GM19351 (cell line): ENCODE data around the gene ADGRG3.

Experiments used
- ATAC-seq: cut with Tn5 transposase; IDR thresholded peaks from one replicate; pipeline ENCODE4 v1.9.1; 2021; ENCODE audit warnings: mild to moderate bottlenecking, moderate library complexity; ENCODE audit not compliant: unreplicated experiment

ADGRG3 gene

DNA sequence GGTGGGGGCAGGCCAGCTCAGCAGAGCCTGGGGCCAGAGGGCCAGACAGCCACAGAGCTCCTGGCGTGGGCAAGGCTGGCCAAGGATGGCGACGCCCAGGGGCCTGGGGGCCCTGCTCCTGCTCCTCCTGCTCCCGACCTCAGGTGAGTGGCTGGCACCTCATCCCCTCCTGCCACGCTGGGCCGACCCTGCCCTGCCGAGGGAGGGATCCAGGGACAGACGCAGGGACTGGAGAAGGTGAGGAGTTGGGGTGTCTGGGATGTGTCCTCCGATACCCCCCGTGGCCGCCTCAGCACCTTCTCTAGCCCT, at the start of gene ADGRG3:
Gene ADGRG3 (plus strand): TSS at position 44 of the 309 bp plus-strand sequence. CDS start 42 bp downstream, at position 86.
- no peak for ATAC-seq

- no peak for ATAC-seq
Measured at GRCh38 chr16:57619133-57619605, 48.9 kb upstream of the ADGRG3 start.

DNA sequence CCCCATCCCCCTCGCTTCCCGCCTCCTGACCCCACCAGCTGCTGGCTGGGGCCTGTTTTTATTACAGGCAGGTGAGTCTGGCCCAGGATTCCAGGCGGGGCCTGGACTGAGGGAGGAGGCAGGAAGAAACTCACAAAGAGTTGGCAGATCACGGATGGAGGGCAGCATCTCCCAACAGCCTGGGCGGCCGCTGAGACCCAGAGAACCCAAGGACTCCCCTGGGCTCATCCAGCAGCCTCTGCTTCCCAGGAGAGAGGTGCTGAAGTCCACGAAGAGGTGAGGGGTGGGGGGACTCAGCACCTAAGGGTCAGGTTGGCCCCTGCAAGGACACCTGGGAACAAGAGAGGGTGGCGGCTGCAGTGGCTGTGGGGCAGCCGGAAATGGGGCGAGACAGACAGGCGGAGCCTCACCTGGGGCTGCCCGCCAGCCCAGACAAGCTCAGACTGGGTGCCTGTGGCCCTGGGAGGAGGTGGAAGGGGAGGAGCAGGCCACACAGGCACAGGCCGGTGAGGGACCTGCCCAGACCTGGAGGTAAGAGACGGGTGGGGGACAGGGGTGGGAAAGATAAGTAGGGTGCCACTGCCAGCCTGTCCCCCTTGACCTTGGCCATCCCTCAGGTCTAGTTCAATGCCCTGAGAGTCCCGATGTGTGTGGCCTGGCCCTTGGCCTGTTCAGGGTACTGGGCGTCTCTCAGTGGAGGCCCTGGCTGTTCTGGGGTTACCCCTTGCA, 48.3 kb upstream of the ADGRG3 start:
- ATAC-seq, result no peak

- ATAC-seq, result no peak
Measured at GRCh38 chr16:57620335-57621231, 47.5 kb upstream of the ADGRG3 start.

DNA sequence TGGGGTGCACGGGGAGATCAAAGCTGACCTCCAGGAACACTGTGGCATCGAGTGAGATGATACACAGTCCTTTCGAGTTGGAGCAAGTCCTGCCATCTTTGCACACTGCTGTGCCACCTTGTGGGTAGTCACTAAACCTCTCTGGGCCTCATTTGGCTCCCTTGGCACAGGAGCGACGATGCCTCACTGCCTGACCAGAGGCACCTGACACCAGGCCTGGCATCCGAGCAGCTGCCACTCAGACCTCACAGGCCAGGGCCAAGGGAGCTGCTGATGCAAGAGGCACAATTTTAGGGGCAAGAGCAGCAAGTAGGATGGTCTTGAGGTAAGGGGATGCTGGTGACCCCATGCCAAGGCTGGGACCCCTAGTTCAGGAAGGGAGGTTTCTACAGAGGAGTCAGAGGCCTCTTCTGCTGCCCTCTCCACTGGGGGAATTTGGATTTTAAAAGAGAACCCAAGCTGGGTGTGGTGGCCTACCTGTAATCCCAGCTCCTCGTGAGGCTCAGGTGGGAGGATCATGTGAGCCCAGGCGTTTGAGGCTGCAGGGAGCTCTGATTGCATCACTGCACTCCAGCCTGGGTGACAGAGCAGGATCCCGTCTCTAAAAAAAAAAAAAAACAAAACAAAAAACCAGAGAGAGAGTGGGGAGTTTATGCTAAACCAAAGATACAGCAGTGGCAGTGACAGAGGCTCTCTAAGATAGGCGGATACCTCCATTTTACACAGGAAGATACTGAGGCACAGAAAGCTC, 46.4 kb upstream of the ADGRG3 start:
- no peak for ATAC-seq

DNA sequence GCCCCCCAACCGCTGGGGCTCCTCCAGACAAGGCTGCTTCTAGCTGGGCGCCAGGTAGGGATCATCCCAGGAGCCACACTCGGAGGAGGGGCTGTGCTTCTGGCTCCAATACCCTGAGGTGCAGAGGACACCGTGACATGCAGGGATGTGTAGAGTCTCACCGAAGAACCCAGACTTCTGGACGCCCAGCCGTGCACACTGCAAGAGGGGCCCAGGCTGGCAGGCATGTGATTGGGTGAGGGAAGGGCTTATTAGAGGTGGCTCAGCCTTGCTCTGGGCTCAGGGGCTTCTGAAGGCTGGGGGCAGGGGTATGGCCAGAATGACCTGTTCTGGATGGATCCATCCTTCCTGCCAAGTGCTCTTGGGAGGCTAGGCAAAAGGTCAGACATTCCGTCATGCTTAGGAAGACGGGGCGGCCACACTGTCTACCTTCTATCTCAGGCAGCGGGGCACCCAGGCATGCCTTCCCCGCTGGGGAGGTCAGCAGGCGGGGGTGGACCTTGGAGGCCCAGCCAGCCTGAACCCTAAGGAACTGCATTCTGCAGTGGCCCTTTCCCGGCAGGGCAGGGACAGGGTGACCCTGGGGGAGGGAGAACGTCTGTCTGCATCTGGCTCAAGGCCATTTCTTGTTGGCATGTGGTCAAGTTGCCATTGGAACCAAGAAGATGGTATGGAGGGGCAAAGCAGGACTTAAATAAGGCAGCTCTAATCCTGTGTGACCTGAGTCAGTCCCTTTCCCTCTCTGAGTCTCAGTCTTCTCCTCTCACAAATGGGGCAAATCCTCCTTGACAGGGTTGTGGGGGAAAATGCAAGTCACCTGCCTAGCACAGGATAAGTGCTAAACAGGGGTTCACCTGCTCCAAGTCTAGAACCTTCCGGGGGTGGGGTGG, 45.5 kb upstream of the ADGRG3 start:
- ATAC-seq, result no peak

DNA sequence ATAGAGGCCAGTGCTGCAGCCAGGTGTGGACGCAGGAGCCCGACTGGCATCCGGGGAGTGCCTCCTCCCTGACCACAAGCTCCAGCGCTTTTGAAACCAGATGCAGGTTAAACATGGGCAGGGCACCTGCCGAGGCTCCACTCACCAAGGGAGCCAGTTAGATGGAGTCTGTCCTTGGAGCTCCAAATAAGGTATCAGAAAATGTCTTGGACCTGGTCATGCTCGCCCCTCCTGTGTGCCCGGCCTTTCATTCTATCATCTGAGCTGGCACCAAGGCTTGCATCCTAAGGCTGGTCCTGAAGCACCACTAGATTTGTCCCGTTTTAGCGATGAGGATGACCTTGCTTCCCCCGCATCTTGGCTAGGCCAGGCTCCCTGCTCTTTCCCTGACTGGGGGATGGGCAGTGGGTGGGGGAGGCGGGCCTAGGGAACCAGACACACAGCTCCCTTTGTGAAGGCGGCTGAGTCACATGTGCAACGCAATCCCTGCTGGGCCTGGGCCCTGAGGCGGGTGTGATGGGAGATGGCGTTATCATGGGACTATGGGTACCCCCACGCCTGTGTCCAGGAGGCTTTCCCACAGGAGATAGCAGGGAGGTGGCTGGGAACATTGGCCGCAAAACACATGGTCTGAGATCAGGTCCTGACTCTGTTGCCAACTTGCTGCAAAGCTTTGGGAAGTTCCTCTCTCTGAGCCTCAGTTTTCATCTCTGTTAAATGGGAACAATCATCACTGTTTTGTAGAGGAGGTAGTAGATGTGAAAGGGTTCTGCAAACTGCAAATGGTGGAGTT, 44.7 kb upstream of the ADGRG3 start:
- no peak for ATAC-seq

GRCh38 chr16:57624044-57624688, 43.9 kb upstream of the ADGRG3 start:
- ATAC-seq, result no peak

GRCh38 chr16:57624806-57625500, 43.2 kb upstream of the ADGRG3 start:
- ATAC-seq, result no peak

GRCh38 chr16:57626420-57627170, 41.5 kb upstream of the ADGRG3 start:
- no peak for ATAC-seq

- no peak for ATAC-seq
Measured at GRCh38 chr16:57627184-57627871, 40.8 kb upstream of the ADGRG3 start.

DNA sequence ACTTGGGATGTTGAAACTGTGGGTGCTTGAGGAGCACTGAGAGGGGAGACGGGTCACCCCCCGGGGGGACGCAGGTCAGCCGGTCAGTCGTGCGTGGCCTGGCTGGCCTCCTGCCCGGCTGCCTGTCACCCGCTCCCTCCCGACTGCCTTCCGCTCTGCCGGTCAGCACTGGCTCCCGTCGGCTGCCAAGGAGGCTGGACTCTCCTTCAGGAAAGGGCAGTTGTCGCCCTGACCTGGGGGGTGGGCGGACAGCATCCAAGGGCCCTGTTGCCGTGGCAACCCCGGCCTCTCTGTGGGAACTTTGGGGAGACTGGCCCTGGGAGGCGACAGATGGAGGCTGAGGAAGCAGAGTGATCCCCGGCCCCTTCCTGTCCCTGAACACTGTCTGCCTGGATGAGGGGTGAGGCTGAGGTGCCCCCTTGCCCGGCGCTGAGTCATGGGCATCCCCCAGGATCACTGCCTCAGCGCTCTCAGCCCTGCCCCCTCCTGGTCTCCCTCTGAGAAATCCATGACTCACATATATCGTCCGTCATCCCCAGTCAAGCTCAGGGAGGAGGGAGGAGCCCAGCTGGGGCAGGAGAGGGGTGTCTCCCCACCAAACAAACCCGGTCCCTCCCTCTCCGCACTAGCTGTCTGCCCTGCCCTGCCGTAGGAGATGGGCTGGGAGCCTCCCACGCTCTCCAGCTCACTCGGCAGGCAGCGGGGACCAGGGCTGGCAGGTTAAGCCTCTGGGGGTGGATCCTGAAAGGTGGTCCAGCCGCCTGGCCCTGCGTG, 39.9 kb upstream of the ADGRG3 start, which contains the start of gene ADGRG1:
Gene ADGRG1 (plus strand): TSS at position 623 of the 774 bp plus-strand sequence. CDS start 21,658 bp downstream, outside the sequence.
- no peak for ATAC-seq

DNA sequence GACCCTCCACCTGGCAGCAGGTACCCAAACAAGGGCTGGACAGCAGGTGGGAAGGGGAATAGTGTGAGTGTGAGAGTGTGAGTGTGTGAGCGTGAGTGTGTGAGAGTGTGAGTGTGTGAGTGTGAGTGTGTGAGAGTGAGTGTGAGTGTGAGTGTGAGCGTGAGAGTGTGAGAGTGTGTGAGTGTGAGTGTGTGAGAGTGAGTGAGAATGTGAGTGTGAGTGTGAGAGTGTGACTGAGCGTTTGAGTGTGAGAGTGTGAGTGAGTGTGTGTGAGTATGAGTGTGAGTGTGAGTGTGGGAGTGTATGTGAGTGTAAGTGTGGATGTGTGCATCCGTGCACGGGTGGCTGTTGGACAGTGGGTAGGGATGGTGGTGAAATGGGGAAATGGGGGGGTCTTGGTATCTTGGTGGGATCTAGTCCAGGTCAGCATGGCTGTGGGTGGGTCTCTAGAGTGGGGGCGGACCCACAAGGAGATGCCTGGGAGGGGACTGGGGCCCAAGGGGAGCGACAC, 39.3 kb upstream of the ADGRG3 start:
- no peak for ATAC-seq

DNA sequence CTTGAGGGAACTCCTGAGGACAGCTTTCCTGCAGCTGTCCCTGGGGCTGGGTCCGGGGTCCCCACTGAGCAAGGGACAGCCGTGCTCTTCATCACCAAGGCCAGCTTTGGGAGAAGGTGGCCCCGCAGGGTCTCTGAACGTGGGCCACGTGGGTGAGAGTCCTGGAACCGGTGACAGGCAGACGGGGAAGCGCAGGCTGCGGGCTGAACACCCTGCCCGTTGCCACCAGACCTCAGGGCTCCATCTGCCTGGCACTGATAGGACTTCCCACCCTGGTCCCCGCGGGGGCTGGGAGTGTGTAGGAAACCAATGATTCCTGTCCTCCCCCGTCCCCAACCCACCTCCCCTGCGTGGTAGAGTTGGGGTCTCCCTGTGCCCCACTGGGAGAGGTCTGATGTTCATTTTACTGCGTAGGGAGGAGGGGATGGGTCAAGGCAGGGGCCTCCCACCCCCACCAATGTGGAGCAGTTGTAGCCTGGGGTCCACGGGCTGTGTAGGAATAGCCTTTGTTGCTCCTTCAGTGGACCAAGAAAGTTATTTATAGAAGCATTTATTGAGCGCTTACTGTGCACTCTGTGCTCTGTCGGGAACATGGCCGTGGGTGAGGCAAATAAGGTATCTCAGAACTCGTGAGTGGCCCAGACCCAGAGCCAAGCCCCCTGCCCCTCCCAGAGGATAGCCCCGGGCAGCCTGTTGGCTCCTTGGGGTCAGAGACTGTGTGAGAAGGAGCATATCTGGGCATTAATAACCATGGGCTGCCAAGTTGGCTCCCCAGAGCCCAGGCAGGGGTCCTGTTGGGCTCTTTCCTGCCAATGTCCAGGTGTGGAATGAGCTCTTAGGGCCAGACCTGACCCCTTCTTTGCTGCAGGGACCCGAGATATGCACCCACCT, 38.3 kb upstream of the ADGRG3 start:
- ATAC-seq, result no peak

GRCh38 chr16:57630407-57630797, 37.7 kb upstream of the ADGRG3 start:
- no peak for ATAC-seq
